HG03135 (cell line): Measurements from ENCODE around the gene ARSG.
"Not testable (repeated sequence)": the region's sequence is repeated elsewhere in the genome, so short reads cannot be mapped to it uniquely, and the experiment has no call there.

Source experiments
- ATAC-seq: cut with Tn5 transposase; IDR thresholded peaks from one replicate; pipeline ENCODE4 v1.9.1; 2021; ENCODE audit warnings: mild to moderate bottlenecking, moderate library complexity; ENCODE audit not compliant: unreplicated experiment

The ARSG gene

GRCh38 chr17:68290955-68291835, at the start of gene ARSG, which contains the start of gene SLC16A6:
Gene ARSG (plus strand): TSS chr17:68291495. CDS start chr17:68307494, 15,999 bp downstream.
Gene SLC16A6 (minus strand): TSS chr17:68291127. CDS start chr17:68278320, 12,807 bp downstream.
- peak; percentile 52 for ATAC-seq

GRCh38 chr17:68246271-68247028, 44.8 kb upstream of the ARSG start:
- no peak for ATAC-seq

- ATAC-seq: peak; percentile 89
These were observed 43.7 kb upstream of the ARSG start, which contains the start of gene AMZ2 for GRCh38 chr17:68247445-68248198. Gene AMZ2 (plus strand): TSS chr17:68248043. CDS start chr17:68250188, 2,145 bp downstream.

GRCh38 chr17:68248199-68248825, 43.0 kb upstream of the ARSG start:
- ATAC-seq: peak; percentile 23

- ATAC-seq: no peak
These were observed 42.4 kb upstream of the ARSG start for GRCh38 chr17:68248891-68249290.

GRCh38 chr17:68249354-68249765, 41.9 kb upstream of the ARSG start:
- ATAC-seq: no peak

- ATAC-seq: not testable (repeated sequence)
These were observed 37.9 kb upstream of the ARSG start for GRCh38 chr17:68253426-68253825.

- ATAC-seq: no peak
These were observed 36.1 kb upstream of the ARSG start for GRCh38 chr17:68255151-68255550.

- no peak for ATAC-seq
These were observed 35.4 kb upstream of the ARSG start for GRCh38 chr17:68255731-68256538.

- ATAC-seq: not testable (repeated sequence)
These were observed 34.6 kb upstream of the ARSG start for GRCh38 chr17:68256701-68257100.

GRCh38 chr17:68257934-68258333, 33.4 kb upstream of the ARSG start:
- no peak for ATAC-seq

- ATAC-seq: peak; percentile 84
These were observed 32.2 kb upstream of the ARSG start for GRCh38 chr17:68258890-68259647.

GRCh38 chr17:68259648-68259951, 31.7 kb upstream of the ARSG start:
- ATAC-seq: not testable (repeated sequence)

GRCh38 chr17:68260051-68260762, 31.1 kb upstream of the ARSG start:
- no peak for ATAC-seq

GRCh38 chr17:68262467-68262866, 28.8 kb upstream of the ARSG start:
- not testable (repeated sequence) for ATAC-seq

- ATAC-seq: not testable (repeated sequence)
These were observed 28.1 kb upstream of the ARSG start for GRCh38 chr17:68263101-68263681.

- not testable (repeated sequence) for ATAC-seq
These were observed 25.5 kb upstream of the ARSG start for GRCh38 chr17:68265833-68266232.

- ATAC-seq: no peak
These were observed 17.6 kb upstream of the ARSG start for GRCh38 chr17:68273722-68274121.
